NCI-H2227 treated with DMSO at 0.1 percent for 48 hours (cell line): Measurements from ENCODE around the gene PLXNA4.
A peak's percentile ranks its signal among the peaks of the same experiment; 100 is the strongest.

Source experiments
- DNase-seq: peaks from one replicate; lab custom pipeline; 2025; lab: John Stamatoyannopoulos, UW

PLXNA4 gene

GRCh38 chr7:132263151-132263550 is 313.1 kb downstream of the PLXNA4 start:
- DNase-seq, result no peak

- DNase-seq, result no peak
Measured at GRCh38 chr7:132262160-132262470, 314.2 kb downstream of the PLXNA4 start.

- no peak for DNase-seq
Measured at GRCh38 chr7:132261327-132262159, 314.7 kb downstream of the PLXNA4 start.

- DNase-seq, result no peak
Measured at GRCh38 chr7:132258231-132258630, 318.0 kb downstream of the PLXNA4 start.

- DNase-seq, result no peak
Measured at GRCh38 chr7:132257253-132257652, 319.0 kb downstream of the PLXNA4 start.

- DNase-seq, result no peak
Measured at GRCh38 chr7:132256721-132257212, 319.5 kb downstream of the PLXNA4 start.

- peak; percentile 49 for DNase-seq
Measured at GRCh38 chr7:132255898-132256297, 320.4 kb downstream of the PLXNA4 start.

- DNase-seq, result no peak
Measured at GRCh38 chr7:132255115-132255797, 321.0 kb downstream of the PLXNA4 start.

- no peak for DNase-seq
Measured at GRCh38 chr7:132254455-132254854, 321.8 kb downstream of the PLXNA4 start.

GRCh38 chr7:132252793-132253100 is 323.5 kb downstream of the PLXNA4 start:
- no peak for DNase-seq

GRCh38 chr7:132251327-132251659 is 325.0 kb downstream of the PLXNA4 start:
- DNase-seq, result no peak

- DNase-seq, result no peak
Measured at GRCh38 chr7:132250480-132251326, 325.6 kb downstream of the PLXNA4 start.

GRCh38 chr7:132249256-132249971 is 326.9 kb downstream of the PLXNA4 start:
- DNase-seq, result no peak

- DNase-seq, result no peak
Measured at GRCh38 chr7:132248841-132249240, 327.4 kb downstream of the PLXNA4 start.

GRCh38 chr7:132247995-132248618 is 328.2 kb downstream of the PLXNA4 start:
- DNase-seq, result no peak

GRCh38 chr7:132246591-132246990 is 329.7 kb downstream of the PLXNA4 start:
- no peak for DNase-seq

- no peak for DNase-seq
Measured at GRCh38 chr7:132245539-132245938, 330.7 kb downstream of the PLXNA4 start.

GRCh38 chr7:132244903-132245480 is 331.3 kb downstream of the PLXNA4 start:
- DNase-seq, result no peak

GRCh38 chr7:132243463-132243862 is 332.8 kb downstream of the PLXNA4 start:
- DNase-seq, result no peak

GRCh38 chr7:132243051-132243450 is 333.2 kb downstream of the PLXNA4 start:
- DNase-seq, result no peak

GRCh38 chr7:132242192-132242812 is 334.0 kb downstream of the PLXNA4 start:
- no peak for DNase-seq
